ENCODE data around the gene MUC5AC.
"Not testable (repeated sequence)": the region's sequence is repeated elsewhere in the genome, so short reads cannot be mapped to it uniquely, and the experiment has no call there.

Gene MUC5AC

GRCh38 chr11:1148752-1149180 lies 9.0 kb upstream of the MUC5AC start:
- no peak for DNase-seq (ENCODE audit: low read depth)

- no peak for DNase-seq (ENCODE audit: low read depth)
Observed at GRCh38 chr11:1149545-1149944, 8.2 kb upstream of the MUC5AC start.

- no peak for DNase-seq (ENCODE audit: low read depth)
Observed at GRCh38 chr11:1150116-1150515, 7.6 kb upstream of the MUC5AC start.

GRCh38 chr11:1150769-1151365 lies 6.9 kb upstream of the MUC5AC start:
- no peak for DNase-seq (ENCODE audit: low read depth)

- DNase-seq (ENCODE audit: low read depth), result no peak
Observed at GRCh38 chr11:1151366-1152315, 6.1 kb upstream of the MUC5AC start.

GRCh38 chr11:1152316-1153104 lies 5.2 kb upstream of the MUC5AC start:
- no peak for DNase-seq (ENCODE audit: low read depth)

GRCh38 chr11:1153105-1153950 lies 4.4 kb upstream of the MUC5AC start:
- no peak for DNase-seq (ENCODE audit: low read depth)

- DNase-seq (ENCODE audit: low read depth), result peak; percentile 85
Observed at GRCh38 chr11:1153951-1154493, 3.7 kb upstream of the MUC5AC start.

GRCh38 chr11:1154656-1155055 lies 3.1 kb upstream of the MUC5AC start:
- DNase-seq (ENCODE audit: low read depth), result not testable (repeated sequence)

GRCh38 chr11:1155274-1155693 lies 2.5 kb upstream of the MUC5AC start:
- no peak for DNase-seq (ENCODE audit: low read depth)

GRCh38 chr11:1156506-1157340 lies 1.0 kb upstream of the MUC5AC start:
- DNase-seq (ENCODE audit: low read depth), result no peak

- DNase-seq (ENCODE audit: low read depth), result no peak
Observed at GRCh38 chr11:1157341-1157644, 460 bp upstream of the MUC5AC start.

- no peak for DNase-seq (ENCODE audit: low read depth)
Observed at GRCh38 chr11:1158681-1159487, 1.1 kb downstream of the MUC5AC start.

- not testable (repeated sequence) for DNase-seq (ENCODE audit: low read depth)
Observed at GRCh38 chr11:1159488-1160220, 1.9 kb downstream of the MUC5AC start.

- DNase-seq (ENCODE audit: low read depth), result no peak
Observed at GRCh38 chr11:1160231-1161101, 2.7 kb downstream of the MUC5AC start.

- no peak for DNase-seq (ENCODE audit: low read depth)
Observed at GRCh38 chr11:1161410-1162137, 3.8 kb downstream of the MUC5AC start.

- DNase-seq (ENCODE audit: low read depth), result no peak
Observed at GRCh38 chr11:1162138-1162475, 4.4 kb downstream of the MUC5AC start.
